IPS DF 4.7 (cell line): ENCODE data around the gene C8G.

ENCODE experiments used
- DNase-seq: peaks from one replicate; pipeline ENCODE4 v3.0.0-alpha.2; 2013; ENCODE audit warnings: low spot score; ENCODE audit errors: extremely low read depth

Gene C8G

GRCh38 chr9:136953771-136954269, 8.8 kb downstream of the C8G start:
- no peak for DNase-seq

- no peak for DNase-seq
Observed at GRCh38 chr9:136954270-136955083, 9.4 kb downstream of the C8G start.

- DNase-seq = no peak
Observed at GRCh38 chr9:136955202-136955942, 10.3 kb downstream of the C8G start.

GRCh38 chr9:136955943-136956335, 10.9 kb downstream of the C8G start:
- DNase-seq = no peak

- no peak for DNase-seq
Observed at GRCh38 chr9:136956604-136957003, 11.6 kb downstream of the C8G start.

- DNase-seq = no peak
Observed at GRCh38 chr9:136957461-136957860, 12.4 kb downstream of the C8G start.

- DNase-seq = no peak
Observed at GRCh38 chr9:136957901-136958300, 12.9 kb downstream of the C8G start.

- DNase-seq = no peak
Observed at GRCh38 chr9:136958473-136958872, 13.4 kb downstream of the C8G start.

GRCh38 chr9:136958898-136959850, 14.1 kb downstream of the C8G start:
- DNase-seq = no peak

GRCh38 chr9:136960212-136960937, 15.3 kb downstream of the C8G start:
- DNase-seq = no peak

GRCh38 chr9:136960938-136961275, 15.9 kb downstream of the C8G start:
- no peak for DNase-seq

GRCh38 chr9:136961279-136962065, 16.4 kb downstream of the C8G start:
- no peak for DNase-seq

- no peak for DNase-seq
Observed at GRCh38 chr9:136962163-136962562, 17.1 kb downstream of the C8G start.

GRCh38 chr9:136962701-136963248, 17.7 kb downstream of the C8G start:
- DNase-seq = no peak

GRCh38 chr9:136963341-136963740, 18.3 kb downstream of the C8G start:
- no peak for DNase-seq

- no peak for DNase-seq
Observed at GRCh38 chr9:136963751-136964150, 18.7 kb downstream of the C8G start.

GRCh38 chr9:136964171-136964689, 19.2 kb downstream of the C8G start:
- DNase-seq = no peak

- DNase-seq = no peak
Observed at GRCh38 chr9:136964833-136965422, 19.9 kb downstream of the C8G start.
